ENCODE results near the gene TIMM21. TPM values are rescaled to one million over a fixed set of nuclear protein-coding genes. Genes with fewer than 3 reads are reported as not detected.

Gene TIMM21
- total RNA-seq: 18.7 and 25.6 TPM in 2 replicates

GRCh38 chr18:74147779-74148542 lies at the start of gene TIMM21, which contains the start of gene FBXO15:
TSS of gene TIMM21 (plus strand) at chr18:74148523. CDS start at chr18:74148809, 286 bp downstream.
TSS of gene FBXO15 (minus strand) at chr18:74147834. CDS start at chr18:74147785, 49 bp downstream.

Other genes starting within 250 kb of the TIMM21 start
- 0.09 and 0.23 TPM in 2 replicates for gene FBXO15, start 689 bp upstream of the TIMM21 start, total RNA-seq
- 160 and 173 TPM in 2 replicates for gene CYB5A, start 143.4 kb downstream of the TIMM21 start, total RNA-seq
- gene C18orf63, start 167.3 kb downstream of the TIMM21 start, total RNA-seq: not detected in 2 replicates

Data from pericardium fibroblast (primary cell).